HPDE6-E6E7 (cell line): ENCODE data around the gene TBL3.

Source experiments
- DNase-seq: peaks from one replicate; pipeline ENCODE4 v3.0.0; 2011; ENCODE audit warnings: missing footprints; ENCODE audit errors: extremely low spot score

Gene TBL3

GRCh38 chr16:2015947-2016208 is 44.0 kb downstream of the TBL3 start:
- no peak for DNase-seq

GRCh38 chr16:2016407-2016922 is 44.6 kb downstream of the TBL3 start:
- no peak for DNase-seq

DNA sequence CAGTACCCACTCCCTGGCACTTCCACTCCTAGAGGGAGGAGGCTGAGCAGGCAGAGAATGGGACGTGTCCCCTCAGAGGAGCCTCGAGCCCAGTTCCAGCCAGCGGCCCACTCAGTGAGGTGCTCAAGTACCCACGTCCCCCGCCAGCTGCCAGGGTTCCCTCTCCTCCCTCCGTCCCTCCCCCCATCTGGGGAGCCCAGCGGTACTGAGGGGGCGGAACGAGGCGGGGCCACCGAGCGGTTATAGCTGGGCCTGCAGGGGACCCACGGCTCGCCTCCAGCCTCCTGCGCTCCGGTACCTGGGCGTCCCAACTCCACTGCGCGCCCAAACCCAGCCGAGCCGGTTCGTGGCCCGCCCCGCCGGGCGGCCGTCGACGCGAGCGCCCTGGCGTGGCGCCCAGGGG is 47.7 kb downstream of the TBL3 start, which contains the start of gene NPW:
Gene NPW (plus strand): TSS at position 268 of the 403 bp plus-strand sequence.
- DNase-seq, result no peak

GRCh38 chr16:2019921-2020831 is 48.3 kb downstream of the TBL3 start:
- no peak for DNase-seq

DNA sequence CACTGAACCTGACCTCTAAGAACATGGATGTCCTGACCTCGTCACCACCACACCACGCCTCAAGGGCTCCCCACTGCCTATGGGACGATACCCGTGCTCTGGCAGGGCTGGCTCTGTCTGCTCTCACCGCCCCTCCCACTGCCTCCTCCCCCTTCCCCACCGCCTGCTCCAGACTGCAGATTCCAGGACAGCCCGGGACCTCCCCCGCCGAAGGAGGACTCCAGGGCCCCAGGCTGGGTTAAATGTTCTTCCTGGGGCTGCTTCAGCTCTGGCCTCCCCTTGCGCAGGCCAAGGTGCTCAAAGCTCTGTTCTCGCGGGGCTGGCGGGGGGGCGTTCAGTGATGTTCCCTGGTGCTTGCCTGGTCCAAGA is 50.9 kb downstream of the TBL3 start:
- DNase-seq, result peak; percentile 38

GRCh38 chr16:2023092-2024031 is 51.5 kb downstream of the TBL3 start:
- peak; percentile 79 for DNase-seq

GRCh38 chr16:2024032-2024420 is 52.2 kb downstream of the TBL3 start:
- DNase-seq, result no peak

GRCh38 chr16:2025251-2025650 is 53.4 kb downstream of the TBL3 start:
- DNase-seq, result no peak

DNA sequence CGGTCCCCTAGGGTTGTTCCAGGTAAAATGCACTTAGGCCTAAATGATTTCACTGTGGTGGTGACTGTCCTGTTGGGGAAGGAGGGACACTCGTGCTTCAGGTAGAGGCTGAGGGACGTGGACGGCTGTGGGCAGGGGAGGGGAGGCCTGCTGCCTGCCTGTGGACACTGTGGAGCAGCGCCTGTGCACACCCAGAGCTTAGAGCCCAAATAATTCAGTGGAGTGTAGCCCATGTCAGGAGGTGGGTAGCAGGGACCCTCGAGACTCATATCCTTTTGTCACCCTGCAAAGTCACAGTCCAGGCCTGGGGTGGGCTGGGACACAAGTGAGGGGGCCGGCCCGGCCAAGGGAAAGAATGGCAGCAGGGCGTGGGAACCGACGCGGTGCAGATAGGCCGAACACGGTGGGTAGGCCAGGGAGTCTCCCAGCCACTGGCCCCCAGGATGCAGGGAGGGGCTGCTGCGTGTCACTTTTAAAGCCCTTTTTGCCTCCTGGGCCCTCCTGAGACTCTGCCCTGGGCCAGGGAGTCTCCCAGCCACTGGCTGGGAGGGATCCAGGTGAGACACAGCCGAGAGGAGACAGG is 54.1 kb downstream of the TBL3 start:
- no peak for DNase-seq

- DNase-seq, result peak; percentile 45
These were observed 54.7 kb downstream of the TBL3 start, which contains the start of gene NHERF2 for GRCh38 chr16:2026461-2027023. NHERF2 (plus strand) TSS chr16:2026902; CDS start chr16:2027006, 104 bp downstream.

DNA sequence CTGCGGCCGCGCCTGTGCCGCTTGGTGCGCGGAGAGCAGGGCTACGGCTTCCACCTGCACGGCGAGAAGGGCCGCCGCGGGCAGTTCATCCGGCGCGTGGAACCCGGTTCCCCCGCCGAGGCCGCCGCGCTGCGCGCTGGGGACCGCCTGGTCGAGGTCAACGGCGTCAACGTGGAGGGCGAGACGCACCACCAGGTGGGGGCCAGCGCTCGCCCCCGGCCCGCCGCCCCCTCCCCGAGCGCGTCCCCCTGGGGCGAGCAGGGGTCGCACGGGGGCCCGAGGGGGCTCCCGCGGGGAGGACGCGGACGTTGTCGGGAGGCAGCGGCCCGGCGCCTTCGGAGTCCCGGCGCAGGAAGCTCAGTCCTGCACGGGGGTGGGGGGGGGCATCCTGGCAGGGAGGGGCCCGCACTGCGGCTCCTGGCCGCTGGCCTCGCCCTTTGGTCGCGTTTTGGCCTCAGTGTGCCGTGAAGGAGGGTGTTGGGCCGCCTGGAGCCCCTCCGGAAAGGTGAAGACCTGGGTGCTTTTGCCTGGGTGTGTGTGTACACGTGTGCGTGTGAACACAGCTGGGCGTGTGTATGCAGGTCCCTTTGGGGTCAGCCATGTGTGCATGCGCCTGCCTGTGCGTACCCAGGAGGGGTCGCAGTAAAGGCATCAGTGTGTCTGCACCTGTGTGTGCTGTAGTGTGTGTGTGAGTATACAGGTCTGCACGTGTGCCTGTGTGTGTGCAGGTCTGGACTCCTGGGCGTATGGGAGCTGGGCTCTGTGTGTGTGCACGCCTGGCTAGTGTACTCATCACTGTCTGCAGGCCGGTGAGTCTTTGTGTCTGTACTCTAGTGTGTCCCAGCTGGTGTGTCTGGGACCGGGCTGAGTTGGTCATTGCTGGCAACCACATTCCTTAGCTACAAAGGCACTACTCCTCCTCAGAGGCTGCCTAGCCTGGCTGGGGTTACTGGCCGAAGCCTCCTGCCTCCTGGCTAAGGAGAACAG is 55.5 kb downstream of the TBL3 start:
- no peak for DNase-seq

- DNase-seq, result no peak
These were observed 56.3 kb downstream of the TBL3 start for GRCh38 chr16:2028146-2028545.

- no peak for DNase-seq
These were observed 56.9 kb downstream of the TBL3 start for GRCh38 chr16:2028620-2029220.

DNA sequence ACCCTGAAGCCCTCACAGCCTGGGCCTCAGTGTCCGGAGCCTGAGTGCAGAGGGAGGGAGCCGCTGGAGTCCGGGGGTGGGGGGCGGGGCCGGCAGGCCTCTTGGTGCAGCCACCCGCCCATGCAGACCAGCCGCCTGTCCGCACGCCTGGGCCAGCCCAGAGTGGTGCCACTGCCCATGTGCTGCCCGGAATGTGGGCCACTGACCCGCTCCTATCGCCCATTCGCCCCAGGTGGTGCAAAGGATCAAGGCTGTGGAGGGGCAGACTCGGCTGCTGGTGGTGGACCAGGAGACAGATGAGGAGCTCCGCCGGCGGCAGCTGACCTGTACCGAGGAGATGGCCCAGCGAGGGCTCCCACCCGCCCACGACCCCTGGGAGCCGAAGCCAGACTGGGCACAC is 57.5 kb downstream of the TBL3 start:
- DNase-seq, result no peak

DNA sequence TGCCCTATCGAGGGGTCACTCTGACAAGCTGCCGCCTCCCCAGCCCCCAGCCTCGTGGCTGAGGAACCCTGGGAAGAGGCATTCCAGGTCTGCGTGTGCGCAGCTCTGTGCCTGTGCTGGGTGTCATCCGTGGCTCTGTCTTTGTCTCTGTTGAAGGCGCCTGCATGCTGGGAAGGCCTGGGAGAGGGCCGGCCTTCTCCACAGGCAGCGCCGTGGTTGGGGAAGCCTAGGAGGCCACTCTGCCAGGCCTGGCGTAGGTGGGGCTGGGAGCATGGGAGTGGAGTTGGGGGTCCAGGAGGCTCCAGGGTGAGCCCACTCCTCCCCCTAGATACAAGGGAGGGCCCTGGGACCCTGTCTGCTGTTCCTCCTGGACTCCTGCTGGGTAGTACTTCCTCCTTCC is 58.2 kb downstream of the TBL3 start:
- DNase-seq, result no peak

DNA sequence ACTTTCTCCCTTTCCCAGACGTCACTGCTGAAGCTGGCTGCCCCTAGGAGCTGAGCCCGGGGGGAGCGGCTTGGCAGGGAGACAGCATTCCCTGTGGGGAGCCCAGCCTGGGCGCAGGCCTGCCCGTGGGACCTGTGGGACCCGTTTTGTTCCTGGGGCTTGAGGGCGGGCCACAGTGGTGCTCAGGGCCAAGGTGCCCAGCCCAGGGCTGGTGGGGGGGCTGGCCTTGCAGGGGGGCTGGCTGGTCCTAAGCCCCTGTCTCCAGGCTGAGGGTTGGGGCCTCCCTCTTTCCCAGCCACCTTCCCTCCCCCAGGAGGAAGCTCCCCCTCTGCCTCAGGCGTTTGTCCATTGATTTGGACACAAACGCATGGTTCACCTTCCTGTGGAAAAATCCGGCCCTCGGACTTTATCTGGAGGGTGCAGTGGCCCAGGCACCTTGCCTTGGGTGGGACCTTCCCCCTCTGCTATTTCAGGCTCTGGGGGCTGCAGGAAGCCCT is 59.3 kb downstream of the TBL3 start:
- DNase-seq, result no peak
